Raji (cell line): ENCODE data around the gene MXD1.

Source experiments
- POLR2A ChIP-seq: IDR thresholded peaks from 2 replicates; pipeline ENCODE4 v1.6.1; 2011; ENCODE audit warnings: low read depth, low read length, control low read depth; ENCODE audit not compliant: insufficient read depth

MXD1 gene

GRCh38 chr2:69962986-69963730, 48.2 kb downstream of the MXD1 start:
- TF ChIP-seq POLR2A, result no peak

DNA sequence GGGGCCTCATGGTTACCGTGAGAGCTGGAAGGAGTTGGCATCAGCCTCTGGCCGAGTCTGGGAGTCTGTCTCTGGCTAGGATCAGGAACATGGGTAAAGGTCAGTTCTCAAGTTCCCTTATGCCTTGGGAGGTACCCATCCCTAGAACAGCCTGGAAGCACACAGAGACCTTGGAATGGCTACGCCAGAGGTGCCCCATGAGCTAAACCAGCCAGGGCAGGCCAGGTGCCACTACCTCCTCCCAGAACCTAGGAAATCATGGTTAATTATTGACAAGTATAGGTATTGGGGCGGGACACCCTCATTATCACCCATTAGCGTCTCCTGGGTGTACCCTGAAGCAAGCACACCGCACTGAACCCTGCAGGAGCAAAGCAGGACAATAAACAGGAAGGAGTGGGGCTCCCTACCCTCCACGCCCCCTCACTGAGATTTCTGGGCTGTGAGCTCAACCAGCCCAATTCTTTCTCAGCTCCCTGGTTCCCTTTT, 49.5 kb downstream of the MXD1 start:
- no peak for TF ChIP-seq POLR2A

GRCh38 chr2:69965756-69966445, 51.0 kb downstream of the MXD1 start:
- TF ChIP-seq POLR2A, result no peak

- no peak for TF ChIP-seq POLR2A
Observed at GRCh38 chr2:69966496-69966895, 51.6 kb downstream of the MXD1 start.

DNA sequence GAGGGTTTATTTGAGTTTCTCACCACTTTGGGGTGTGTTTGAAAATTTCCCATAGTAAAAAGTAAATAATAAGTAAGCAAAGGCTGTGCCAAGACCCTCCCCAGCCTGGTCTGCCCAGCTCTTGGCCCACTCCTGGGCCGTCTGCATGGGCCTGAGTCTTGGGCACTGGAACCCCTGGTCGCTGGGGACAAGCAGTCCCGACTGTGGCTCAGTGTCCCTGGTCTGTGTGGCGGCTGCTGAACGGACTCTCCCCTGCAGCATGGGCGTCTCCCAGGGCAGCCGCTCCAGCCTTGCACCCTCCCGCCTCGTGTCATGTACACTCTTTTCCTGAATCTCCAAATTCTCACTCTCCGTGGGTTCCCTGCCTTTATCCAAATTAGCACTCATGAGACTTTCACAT, 53.7 kb downstream of the MXD1 start:
- TF ChIP-seq POLR2A, result no peak

DNA sequence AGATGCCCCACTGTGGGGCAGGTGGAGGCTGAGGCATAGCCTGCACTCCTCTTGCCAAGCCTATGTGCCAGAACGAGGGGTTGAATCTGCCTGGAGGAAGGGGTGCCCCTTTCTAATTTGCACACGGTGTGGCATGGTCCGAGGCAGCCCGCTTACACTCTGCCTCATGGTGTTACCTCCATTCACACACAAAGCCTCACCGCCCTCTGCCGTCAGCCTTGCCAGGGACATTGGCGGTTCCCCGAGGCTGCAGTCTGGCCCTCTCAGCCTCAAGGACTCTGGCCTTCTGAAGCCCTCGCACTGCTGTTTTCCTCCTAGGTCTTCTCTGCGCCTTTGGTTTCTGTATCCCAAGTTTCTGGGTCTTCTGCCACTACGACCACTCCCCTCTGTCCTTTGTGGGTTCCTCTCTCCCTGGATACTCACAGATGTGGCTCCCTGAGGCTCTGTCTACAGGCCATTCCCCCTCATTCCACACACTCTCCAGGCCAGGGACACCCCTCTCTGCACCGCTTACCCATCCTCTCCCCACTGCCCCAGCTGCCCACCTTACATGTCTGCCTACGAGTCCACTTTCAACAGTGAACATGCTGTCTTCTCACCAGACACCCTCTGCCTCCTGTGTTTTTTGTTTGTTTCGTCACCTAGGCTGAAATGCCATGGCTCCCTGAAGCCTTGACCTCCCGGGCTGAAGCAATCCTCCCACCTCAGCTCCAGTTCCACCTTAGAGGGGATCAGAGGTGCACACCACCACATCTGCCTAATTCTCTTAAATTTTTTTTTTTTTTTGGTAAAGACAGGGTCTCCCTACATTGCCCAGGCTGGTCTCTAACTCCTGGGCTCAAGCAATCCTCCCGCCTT, 54.4 kb downstream of the MXD1 start:
- no peak for TF ChIP-seq POLR2A

GRCh38 chr2:69969991-69970390, 55.1 kb downstream of the MXD1 start:
- TF ChIP-seq POLR2A, result no peak

DNA sequence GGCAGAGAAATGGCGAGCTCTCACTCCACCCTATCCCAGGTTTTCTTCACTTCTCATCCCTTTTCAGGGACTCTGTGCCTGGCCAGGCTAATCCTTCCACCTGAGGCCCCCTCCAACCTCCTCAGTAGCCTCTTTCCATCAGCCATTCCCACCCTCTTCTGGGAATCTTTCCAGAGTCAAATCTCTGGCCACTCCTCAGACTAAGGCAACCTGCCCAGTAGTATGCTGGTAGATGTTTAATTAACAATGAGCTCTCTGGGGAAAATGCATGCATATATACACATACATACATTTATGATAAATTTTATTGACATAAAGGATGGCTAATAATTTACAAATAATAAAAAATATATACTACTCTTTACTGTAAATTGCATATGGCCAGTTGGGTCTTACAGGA, 57.9 kb downstream of the MXD1 start:
- TF ChIP-seq POLR2A, result no peak

DNA sequence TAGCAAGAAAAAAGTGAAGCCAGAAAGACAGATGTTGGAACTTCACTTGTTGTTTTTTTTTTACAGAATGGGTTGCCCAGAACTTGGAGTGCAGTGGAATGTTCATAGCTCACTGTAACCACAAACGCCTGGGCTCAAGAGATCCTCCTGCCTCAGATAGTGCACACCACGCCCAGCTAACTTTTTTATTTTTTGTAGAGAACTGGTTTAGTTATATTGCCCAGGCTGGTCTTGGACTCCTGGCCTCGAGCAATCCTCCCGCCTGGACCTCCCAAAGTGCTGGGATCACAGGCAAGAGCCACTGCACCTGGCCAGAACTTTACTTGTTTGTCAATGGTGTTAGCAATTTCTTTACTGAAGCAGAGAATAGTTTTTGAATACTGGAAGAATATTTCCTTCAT, 58.4 kb downstream of the MXD1 start:
- no peak for TF ChIP-seq POLR2A

GRCh38 chr2:69975136-69975852, 60.4 kb downstream of the MXD1 start:
- TF ChIP-seq POLR2A, result no peak

GRCh38 chr2:69975853-69976462, 61.0 kb downstream of the MXD1 start:
- no peak for TF ChIP-seq POLR2A

- no peak for TF ChIP-seq POLR2A
Observed at GRCh38 chr2:69977186-69977585, 62.3 kb downstream of the MXD1 start.

DNA sequence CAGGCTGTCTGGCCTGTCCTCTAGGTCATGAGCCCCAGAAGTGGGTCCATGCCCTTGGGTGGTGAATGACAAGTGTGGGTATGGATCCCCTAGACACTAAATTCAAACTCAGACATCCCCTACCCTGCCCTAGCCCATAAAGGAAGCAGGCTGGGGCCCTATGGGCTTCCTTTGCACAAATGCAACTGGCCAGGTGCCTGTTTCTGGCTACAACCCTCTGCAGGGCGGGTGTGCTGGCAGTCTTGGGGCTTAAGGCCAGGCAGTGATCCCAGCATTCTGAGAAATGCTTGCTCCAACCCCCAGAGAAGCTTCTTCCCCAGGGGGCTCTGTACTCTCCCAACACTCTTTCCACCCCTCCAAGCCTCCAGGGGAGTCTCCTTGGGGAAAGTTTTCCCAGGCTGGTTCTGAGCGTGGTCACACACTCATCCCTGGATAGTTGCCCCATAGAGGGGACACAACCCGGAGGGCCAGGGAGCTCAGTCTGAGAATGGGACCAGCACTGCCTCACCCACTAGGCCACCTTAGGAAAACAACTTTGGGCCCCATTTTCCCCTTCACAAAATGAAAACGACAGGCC, 63.1 kb downstream of the MXD1 start:
- TF ChIP-seq POLR2A, result no peak
